ENCODE results near the gene FOXB1.

The FOXB1 gene

DNA sequence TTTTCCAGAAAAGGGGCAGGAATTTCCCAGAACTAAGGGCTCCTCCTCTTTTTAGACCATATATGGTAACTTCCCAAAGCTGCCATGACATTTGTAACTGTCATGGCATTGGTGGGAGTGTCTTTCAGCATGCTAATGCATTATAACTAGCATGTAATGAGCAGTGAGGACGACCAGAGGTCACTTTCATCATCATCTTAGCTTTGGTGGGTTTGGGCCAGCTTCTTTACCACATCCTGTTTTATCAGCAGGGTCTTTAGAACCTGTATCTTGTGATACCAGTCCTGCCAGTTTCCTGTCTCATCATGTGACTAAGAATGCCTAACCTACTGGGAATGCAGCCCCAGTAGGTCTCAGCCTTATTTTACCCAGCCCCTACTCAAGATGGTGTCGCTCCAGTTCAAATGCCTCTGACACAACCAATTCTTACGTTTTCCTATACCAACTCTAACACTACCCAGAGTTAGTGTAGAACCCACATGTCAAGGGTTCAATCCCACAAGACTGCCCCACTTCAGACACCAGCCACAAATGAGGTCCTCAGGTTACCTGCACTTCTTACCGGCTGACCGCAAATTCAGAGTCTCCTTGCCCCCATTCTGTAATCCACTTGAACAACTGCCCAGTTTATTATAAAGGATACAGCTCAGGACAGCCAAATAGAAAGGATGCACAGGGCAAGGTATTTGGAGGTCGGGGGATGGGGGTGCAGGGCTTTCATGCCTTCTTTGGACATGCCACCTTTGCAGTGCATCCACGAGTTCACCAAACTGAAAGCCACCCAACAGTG lies 17.7 kb downstream of the FOXB1 start:
- DNase-seq, result no peak

DNA sequence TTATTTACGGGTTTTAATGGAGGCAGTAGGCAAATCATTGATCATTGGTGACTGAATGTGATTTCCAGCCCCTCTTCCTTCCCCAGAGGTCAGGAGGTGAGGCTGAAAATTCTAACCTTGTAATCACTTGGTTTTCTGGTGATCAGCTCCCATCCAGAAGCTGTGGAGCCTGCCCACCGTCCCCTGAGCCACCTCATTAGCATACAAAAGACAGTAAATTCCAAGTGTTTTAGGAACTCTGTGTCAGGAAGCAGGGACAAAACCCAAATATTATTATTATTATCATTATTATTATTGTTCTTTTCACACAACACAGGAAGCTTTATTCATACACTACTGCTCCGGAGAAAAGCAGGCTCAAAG lies 18.2 kb downstream of the FOXB1 start:
- no peak for DNase-seq

DNA sequence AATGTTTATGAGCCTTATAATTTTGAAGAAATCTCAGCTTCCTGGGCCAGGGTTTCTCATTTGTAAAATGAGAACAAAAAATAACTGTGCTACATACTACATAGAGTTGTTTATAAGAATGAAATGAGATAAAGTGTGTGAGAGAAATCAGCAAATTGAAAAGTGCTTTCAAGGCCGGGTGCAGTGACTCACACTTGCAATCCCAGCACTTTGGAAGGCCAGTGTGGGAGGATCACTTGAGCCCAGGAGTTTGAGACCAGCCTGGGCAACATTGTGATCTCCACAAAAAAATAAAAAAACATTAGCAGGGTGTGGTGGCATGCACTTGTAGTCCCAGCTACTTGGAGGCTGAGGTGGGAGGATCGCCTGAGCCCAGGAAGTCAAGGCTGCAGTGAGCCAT lies 22.4 kb downstream of the FOXB1 start:
- no peak for DNase-seq

DNA sequence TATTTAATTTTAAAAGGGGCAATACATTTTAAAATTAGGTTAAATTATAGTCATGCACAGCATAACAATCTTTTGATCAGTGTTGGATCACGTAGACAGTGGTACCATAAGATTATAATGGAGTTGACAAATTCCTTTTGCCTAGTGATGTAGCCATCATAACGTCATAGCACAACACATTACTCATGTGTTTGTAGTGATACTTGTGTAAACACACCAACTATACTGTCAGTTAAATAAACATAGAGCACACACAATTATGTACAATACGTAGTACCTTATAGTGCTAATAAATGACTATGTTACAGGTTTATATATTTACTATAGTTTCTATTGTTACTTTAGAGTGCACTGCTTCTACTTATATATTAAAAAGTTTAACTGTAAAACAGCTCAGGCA lies 31.2 kb downstream of the FOXB1 start:
- no peak for DNase-seq

DNA sequence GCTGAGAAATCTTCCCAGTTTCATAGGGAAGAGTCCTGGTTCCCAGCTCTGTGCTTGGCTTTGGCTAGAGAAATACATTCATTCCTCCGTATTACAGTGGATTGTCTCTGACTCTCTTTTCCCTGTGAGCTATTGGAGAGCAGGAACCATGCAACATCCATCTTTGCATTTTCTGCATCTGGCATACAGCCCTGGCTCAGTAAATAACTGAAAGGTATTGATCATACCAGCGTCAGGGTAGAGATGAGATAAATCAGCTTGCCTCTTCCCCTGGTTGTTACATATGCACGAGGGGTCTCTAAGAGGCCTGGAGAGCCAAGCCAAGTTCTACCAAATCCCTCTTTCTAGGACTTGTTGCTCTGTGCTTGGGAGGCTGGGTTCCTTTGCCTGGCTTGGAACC lies 35.2 kb downstream of the FOXB1 start:
- DNase-seq, result no peak

DNA sequence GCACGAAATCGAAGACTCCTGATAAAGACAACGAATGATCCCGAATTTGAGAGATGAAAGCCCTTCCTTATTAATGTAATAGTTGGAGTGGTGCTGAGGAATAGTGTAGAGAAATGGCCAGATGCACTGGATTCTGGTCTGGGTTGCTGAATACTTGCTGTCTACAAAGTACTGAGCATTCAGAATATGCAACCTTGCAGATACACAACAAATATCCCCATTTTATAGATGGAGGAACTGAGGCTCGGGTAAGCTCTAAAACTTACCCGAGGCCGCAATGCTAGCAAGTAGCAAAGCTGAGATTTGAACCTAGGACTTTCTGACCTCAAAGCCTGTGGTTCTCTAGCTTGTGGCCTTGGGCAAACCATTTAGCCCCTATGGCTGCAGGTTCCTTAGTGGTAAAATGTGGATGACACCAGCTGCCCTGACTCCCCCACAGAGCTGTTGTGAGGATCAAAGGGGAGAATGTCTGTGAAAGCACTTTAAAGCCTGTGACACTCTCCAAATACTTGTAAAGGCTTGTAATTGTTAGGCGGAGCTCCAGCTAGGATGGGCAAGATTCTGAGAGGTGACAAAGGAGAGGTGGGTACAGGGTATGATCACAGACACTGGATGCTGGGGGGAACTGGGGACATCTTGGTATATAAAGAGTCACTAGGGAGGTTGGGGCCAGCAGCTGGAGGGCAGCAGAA lies 39.8 kb downstream of the FOXB1 start:
- no peak for DNase-seq

DNA sequence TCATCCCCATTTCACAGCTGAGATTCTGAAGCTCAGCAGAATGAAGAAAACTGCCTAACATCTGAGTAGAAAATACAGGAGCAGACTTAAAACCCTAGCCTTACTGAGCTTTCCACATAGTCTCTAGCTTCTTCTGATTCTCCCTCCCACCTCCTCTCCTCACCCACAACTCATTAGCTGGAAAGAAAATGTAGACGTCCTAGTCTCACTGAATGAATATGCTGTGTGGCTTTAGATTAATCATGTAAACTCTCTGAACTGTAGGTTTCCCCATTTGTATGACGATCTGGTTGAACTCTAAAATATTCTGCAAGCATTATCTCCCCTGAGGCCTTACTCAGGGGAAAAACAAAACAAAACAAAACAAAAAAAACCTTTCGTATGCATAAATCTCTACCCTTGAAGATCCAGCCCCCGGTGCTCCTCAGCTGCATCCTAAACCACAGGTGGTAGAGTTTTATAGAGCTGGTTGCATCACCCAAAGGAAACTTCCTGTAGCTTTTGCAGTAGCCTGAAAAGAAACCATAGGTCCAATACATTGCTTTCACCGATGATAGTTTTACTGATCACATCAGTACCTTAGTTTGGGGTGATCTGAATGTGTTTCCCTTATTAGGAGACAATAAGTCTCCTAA lies 40.6 kb downstream of the FOXB1 start:
- no peak for DNase-seq

DNA sequence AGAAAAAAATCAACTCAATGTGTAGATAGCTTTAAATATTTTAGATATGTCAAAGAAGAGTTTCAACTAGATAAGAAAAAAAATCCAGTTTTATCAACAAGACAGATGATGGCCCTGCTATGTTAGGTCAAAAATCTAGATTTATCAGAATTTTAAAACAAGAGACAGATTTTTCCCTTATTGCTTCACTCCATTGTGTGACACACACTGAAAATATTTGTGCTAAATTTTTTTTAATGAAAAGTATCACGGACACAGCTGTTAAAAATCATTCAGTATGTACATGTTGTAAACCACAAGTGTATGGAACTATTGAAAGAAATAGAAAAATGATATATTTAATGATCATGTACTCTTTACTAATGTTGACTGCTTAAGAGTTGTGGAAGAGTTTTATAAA lies 43.6 kb downstream of the FOXB1 start:
- DNase-seq, result no peak

DNA sequence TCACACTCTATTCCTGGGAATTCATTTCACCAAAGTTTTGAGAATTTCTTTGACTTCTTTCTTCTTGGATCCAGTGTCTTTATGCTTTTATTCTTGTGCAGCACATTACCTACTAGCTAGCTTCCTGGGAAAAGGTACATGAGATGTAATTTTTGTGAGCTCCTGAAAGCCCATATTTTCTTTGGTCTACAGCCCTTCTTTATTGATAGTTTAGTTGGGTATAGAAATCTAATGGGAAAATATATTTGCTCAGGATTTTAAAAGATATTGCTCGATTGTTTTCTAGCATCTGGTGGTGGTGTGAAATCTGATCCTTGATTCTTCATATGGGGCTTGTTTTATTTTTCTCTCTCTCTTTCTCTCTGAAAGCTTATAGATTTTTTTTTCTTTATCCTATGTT lies 45.8 kb downstream of the FOXB1 start:
- no peak for DNase-seq

DNA sequence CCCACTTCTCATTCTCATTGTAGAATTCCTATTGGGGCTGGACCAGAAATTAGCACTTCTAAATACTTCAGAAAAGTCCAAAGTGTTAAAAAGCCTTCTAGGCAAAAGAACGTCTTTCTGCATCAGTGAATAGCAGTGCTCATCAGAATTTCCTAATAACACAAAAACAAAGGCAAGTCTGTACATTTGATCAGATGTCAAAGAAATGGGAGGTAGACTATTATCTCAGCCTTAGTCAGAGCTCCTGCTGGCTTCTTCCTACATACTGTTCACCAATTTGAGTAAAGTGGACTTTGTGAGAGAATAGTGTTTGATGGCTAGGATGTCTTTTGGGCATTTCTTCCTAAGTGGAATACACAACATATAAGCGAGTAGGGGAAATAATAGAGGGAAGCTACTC lies 48.7 kb downstream of the FOXB1 start:
- DNase-seq, result no peak

DNA sequence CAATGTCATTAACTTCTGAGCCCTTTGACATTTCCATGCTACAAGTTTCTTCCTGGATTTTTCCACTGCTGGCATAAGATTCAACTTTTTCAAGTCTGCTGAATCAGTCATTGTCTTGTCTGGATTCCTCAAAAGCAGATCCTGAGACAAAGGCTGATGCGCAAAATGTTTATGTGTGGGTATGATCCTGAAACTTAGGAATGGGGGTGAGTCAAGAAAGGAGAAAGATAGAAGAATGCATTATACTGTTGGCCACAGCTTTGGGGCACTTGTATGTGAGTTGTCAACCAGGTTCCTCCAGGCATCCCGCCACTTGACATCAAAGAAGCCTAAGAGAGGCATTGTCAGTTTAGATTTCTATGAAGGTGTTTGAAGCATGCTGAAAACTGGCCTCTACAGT lies 50.4 kb downstream of the FOXB1 start:
- no peak for DNase-seq

All from eye (tissue), 1 donor.